Measurements from ENCODE around the gene HOXC9. TPM values are rescaled to one million over a fixed set of nuclear protein-coding genes. Genes with fewer than 3 reads are reported as not detected.

HOXC9 gene
- 10 to 100 TPM; 21.0 to 25.3 (median 22.3) TPM for polyA plus RNA-seq (ENCODE audit: insufficient read length in 3 of 3)

DNA sequence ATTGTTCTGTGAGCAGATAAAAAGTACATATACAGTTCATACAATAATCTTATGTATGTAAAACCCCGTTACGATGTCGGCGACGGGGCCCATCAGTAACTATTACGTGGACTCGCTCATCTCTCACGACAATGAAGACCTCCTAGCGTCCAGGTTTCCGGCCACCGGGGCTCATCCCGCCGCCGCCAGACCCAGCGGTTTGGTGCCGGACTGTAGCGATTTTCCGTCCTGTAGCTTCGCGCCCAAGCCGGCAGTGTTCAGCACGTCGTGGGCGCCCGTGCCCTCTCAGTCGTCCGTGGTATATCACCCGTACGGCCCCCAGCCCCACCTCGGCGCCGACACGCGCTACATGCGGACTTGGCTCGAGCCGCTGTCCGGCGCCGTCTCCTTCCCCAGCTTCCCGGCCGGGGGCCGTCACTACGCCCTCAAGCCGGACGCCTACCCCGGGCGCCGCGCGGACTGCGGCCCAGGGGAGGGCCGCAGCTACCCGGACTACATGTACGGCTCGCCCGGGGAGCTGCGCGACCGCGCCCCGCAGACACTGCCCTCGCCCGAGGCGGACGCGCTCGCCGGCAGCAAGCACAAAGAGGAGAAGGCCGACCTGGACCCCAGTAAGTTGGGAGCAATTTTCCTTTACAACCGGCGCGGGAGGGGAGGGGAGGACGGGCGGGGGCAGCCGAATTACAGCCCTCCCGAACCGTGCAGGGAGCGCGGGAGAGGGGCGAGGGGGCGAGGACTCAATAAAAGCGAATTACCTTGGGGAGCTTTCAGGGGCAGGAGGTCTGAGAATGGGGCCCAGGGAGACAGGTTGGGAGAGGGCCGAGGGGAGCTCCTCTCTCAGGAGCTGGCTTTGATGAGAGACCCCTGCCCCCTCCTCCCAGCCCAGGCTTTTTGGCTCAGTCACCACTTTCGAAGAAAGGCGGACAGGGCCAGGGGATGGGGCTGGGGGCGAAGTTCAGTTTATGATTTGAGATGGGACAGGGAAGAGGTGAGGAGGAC lies at the start of gene HOXC9:
TSS of gene HOXC9 (plus strand) at position 46 of the 999 bp plus-strand sequence. CDS start at position 74, 28 bp downstream.
- DNase-seq (ENCODE audit: low read depth in 3 of 3, low spot score in 2 of 3) = no peak

DNA sequence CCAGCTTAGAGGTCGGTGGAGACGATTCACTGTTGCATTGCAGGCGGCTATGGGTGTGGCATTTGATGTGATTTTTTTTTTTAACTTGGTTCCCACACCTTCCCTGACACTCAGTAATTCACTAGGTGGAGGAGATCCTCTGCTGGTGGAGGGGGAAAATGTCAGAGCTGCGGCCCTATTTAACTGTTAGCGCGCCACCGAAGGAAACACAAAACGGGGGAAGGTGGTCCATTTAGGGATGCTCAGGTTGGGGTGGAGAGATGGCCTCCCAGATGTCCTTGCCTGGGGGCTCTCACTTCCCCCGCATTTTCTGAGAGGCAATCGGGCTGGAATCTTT lies 49.6 kb upstream of the HOXC9 start:
- DNase-seq (ENCODE audit: low read depth in 3 of 3, low spot score in 2 of 3) = no peak

- DNase-seq (ENCODE audit: low read depth in 3 of 3, low spot score in 2 of 3) = no peak
These were observed 49.0 kb upstream of the HOXC9 start for GRCh38 chr12:53950789-53951576.

DNA sequence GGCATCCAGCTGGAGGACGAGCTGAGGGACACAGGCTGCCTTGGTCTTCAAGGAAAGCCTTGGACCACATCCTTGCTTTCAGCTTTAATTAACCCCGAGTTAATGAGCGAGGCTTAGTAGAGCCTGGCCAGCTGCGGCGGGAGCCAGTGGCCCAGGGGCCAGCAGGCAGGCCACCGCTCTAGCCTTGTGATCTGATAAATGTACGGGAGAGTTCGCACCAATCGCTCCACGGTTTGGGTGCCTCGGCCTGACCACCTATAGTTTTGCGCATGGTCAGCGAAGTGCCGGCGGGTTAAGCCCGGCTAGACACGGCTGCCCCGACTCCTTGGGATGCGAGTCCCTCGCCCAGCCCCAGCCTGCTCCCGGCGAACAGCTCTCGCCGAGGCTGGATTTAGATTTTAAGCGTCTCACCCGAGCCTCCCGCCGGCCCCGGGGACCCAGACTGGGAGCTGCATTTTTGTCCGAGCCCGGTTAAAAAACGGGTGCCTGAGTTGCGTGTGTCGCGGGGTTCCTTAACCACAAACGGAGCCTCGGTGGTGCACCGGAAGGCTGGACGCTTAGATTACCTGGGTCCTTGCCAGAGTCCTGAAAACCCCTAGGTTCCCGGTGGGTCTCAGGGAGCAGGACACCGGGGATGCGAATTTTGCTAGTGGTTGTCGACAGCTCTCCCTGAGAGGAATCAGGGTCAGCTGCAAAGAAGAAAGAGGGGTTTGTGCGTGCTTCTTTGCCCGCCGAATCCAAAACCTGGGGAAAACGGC lies 48.2 kb upstream of the HOXC9 start:
- no peak for DNase-seq (ENCODE audit: low read depth in 3 of 3, low spot score in 2 of 3)

GRCh38 chr12:53952335-53952694 lies 47.6 kb upstream of the HOXC9 start:
- DNase-seq (ENCODE audit: low read depth in 3 of 3, low spot score in 2 of 3) = no peak

GRCh38 chr12:53952871-53953734 lies 46.9 kb upstream of the HOXC9 start:
- DNase-seq (ENCODE audit: low read depth in 3 of 3, low spot score in 2 of 3) = no peak

DNA sequence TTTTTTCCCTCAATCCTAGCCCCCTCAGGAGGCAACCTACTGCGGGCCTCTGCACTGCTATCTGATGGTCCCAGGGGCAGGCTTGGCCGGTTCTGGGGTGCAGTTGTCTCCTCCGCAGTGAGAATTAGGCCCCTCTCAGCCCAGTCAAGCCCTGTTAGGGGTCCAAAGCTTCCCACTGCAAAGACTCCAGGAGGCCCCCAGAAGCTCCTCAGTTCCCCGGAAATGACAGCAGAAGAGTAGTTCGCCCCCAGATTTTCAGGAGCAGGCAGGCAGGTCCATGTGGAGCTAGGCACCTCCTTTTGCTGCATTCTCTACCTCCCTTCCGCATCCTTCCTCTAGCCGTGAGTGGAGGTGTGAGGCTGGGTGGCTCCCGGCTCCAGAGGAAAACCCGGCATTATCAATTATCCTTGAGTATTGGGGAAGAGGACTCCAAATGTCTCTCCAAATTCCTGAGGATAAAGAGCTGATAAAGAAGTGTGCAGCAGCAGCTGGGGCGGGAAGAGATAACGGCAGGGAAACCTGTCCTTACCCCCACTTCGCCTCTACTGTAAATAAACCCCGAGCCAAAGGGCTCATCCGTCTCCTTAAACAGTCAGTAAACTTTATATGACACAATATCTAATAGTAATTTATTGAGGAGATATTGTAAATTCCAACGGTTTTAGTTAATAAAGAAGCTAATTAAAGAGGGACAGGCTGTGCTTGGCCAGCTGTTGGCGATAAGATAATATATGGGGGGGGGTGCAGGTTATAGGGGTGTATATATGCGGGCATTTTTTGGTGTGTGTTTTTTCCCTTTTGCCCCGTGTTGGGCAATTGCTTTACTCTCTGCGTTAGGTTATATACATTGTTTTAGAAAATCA lies 45.9 kb upstream of the HOXC9 start:
- DNase-seq (ENCODE audit: low read depth in 3 of 3, low spot score in 2 of 3) = no peak

DNA sequence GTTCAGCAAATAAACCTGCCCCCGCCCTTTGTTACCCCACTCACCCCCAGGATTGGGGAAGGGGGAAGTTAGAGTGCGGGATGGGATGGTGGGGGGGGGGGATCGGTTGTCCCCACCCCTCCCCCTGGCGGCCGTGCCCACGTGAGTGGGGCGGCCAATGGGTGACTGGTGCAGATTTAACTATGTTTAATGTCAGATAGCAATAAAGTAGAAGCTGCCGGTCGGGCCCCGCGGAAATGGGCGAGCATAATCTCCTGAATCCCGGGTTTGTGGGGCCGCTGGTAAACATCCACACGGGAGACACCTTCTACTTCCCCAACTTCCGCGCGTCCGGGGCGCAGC lies 45.3 kb upstream of the HOXC9 start, which contains the start of gene HOXC12:
TSS of gene HOXC12 (plus strand) at position 210 of the 342 bp plus-strand sequence. CDS start at position 237, 27 bp downstream.
- DNase-seq (ENCODE audit: low read depth in 3 of 3, low spot score in 2 of 3) = no peak

- DNase-seq (ENCODE audit: low read depth in 3 of 3, low spot score in 2 of 3) = no peak
These were observed 44.8 kb upstream of the HOXC9 start for GRCh38 chr12:53955036-53955775.

DNA sequence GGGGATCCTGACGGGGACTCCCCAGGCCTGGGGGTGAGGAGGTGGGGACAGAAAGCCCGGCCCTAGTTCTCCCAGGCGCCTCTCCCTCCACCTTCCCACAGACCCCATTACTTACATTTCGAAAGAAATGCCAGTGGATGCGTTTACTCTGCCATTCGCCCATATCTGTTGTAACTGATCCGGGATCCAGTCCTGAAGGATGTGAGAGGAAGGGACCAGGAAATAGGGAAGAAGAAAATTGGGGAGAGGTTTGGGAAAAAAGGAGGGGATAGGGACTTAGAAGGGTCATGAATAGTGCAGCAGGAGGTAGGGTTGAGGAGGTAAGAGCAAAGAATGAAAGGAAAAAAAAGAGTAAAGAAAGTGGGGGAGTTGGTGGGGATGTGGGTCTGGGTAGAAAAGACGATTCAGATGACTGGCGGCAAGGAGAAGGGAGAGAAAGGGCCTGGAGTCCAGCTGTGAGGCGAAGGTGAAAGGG lies 44.1 kb upstream of the HOXC9 start:
- no peak for DNase-seq (ENCODE audit: low read depth in 3 of 3, low spot score in 2 of 3)

DNA sequence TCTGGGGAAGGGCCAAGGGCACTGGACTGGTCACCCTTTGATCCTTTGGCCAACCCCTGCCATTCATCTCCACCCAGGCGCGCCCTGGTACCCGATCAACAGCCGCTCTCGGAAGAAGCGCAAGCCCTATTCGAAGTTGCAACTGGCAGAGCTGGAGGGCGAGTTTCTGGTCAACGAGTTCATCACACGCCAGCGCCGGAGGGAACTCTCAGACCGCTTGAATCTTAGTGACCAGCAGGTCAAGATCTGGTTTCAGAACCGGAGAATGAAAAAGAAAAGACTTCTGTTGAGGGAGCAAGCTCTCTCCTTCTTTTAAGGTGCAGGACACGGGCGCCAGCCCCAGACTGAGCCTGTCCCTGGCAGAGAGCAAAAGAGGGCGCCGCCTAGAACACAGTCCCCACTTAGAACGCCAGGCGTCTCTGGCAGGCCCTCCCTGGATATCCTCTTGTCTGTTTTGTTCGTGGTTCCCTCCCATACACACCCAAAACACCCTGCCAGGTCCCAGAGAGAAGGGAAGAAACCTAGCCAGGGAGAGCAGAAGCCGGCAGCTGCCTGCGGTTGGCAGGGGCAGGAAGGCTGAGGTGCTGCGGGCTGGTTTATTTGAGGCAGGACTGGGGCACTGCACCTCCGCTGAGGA lies 43.6 kb upstream of the HOXC9 start:
- no peak for DNase-seq (ENCODE audit: low read depth in 3 of 3, low spot score in 2 of 3)

GRCh38 chr12:53956914-53957536 lies 42.9 kb upstream of the HOXC9 start:
- DNase-seq (ENCODE audit: low read depth in 3 of 3, low spot score in 2 of 3) = no peak

GRCh38 chr12:53958128-53958527 lies 41.8 kb upstream of the HOXC9 start:
- no peak for DNase-seq (ENCODE audit: low read depth in 3 of 3, low spot score in 2 of 3)

- DNase-seq (ENCODE audit: low read depth in 3 of 3, low spot score in 2 of 3) = no peak
These were observed 40.6 kb upstream of the HOXC9 start for GRCh38 chr12:53959314-53959713.

- no peak for DNase-seq (ENCODE audit: low read depth in 3 of 3, low spot score in 2 of 3)
These were observed 39.6 kb upstream of the HOXC9 start for GRCh38 chr12:53960187-53961024.

GRCh38 chr12:53961025-53961761 lies 38.8 kb upstream of the HOXC9 start:
- DNase-seq (ENCODE audit: low read depth in 3 of 3, low spot score in 2 of 3) = no peak
